Psoas muscle (tissue), 8 donors: ENCODE measurements around the gene TAMALIN. TPM values are rescaled to one million over a fixed set of nuclear protein-coding genes. Genes with fewer than 3 reads are reported as not detected.
A peak's percentile ranks its signal among the peaks of the same experiment; 100 is the strongest.
"Not testable (repeated sequence)": the region's sequence is repeated elsewhere in the genome, so short reads cannot be mapped to it uniquely, and the experiment has no call there.

ENCODE experiments used
- ATAC-seq, 4 donors: fragments of 200-7000 bp; cut with Tn5 transposase; one replicate each; pipeline ENCODE4 v1.9.1; 2020; ENCODE audit warnings: moderate library complexity in 3 of 4, mild to moderate bottlenecking in 2 of 4
- DNase-seq, 2 donors: peaks; one replicate each; pipeline ENCODE4 v3.0.0-alpha.2; 2020
- H3K27ac ChIP-seq: fragments of 200-600 bp; one replicate; pipeline ENCODE4 v1.8.0; 2022
- H3K27me3 ChIP-seq, 3 donors: fragments of 200-600 bp in 1 of 3; one replicate each; pipeline versions ENCODE4 v1.6.1 to v1.8.0; 2013 to 2022; ENCODE audit warnings: low read length in 2 of 3, mild to moderate bottlenecking in 2 of 3, moderate library complexity in 1 of 3; ENCODE audit not compliant: insufficient read depth in 3 of 3
- H3K36me3 ChIP-seq, 2 donors: fragments of 200-600 bp in 1 of 2; one replicate each; pipeline versions ENCODE4 v1.6.1 to v1.8.0; 2013 to 2022; ENCODE audit warnings: low read depth in 1 of 2, mild to moderate bottlenecking in 1 of 2, moderate library complexity in 1 of 2; ENCODE audit not compliant: insufficient read depth in 1 of 2
- H3K4me1 ChIP-seq: fragments of 200-600 bp; one replicate; pipeline ENCODE4 v1.8.0; 2022
- H3K4me3 ChIP-seq: fragments of 200-600 bp; one replicate; pipeline ENCODE4 v1.8.0; 2022; ENCODE audit warnings: mild to moderate bottlenecking
- H3K9me3 ChIP-seq: fragments of 200-600 bp; one replicate; pipeline ENCODE4 v1.8.0; 2022
- WGBS, 3 donors: extraction: QIAGEN DNeasy Blood & Tissue Kit; methylation state at CpG; one replicate each; pipeline versions ENCODE4 v1.1.6 to v1.1.7; 2013; 5-methylcytosine and 5-hydroxymethylcytosine counted together
- intact Hi-C, 2 donors: fragments of 100-400 bp; cut with DNase I; formaldehyde crosslinking; loops; one replicate each; pipeline versions ENCODE4 v1.11.0 to v1.14.2; 2022
- polyA plus RNA-seq, 3 donors: library from polyadenylated mRNA; stranded (reverse); fragments of 200-250 nt; gene quantifications; one replicate each; pipeline ENCODE4 v1.2.3, GENCODE V29; 2013
- total RNA-seq, 4 donors: library from RNA; stranded (reverse); fragmentation: NEBNext Ultra II Directional in 2 of 4; extraction: Animal tissue kit (Norgen Biotek cat#: 25700) in 2 of 4; gene quantifications; one replicate each; pipeline versions ENCODE4 v1.2.1 to v1.2.4, GENCODE V29; 2021 to 2023
- TF ChIP-seq, protein P1 (sequence below): fragments of 200-600 bp; IDR thresholded peaks from one replicate; pipeline ENCODE4 v1.8.0; 2022; ENCODE audit warnings: antibody characterized with exemption
- donor health status: healthy with polysubstance abuse.
- donor health status: DM: no; HTN: no; CAD: no; lungs with moderate emphysema.
- donor health status: Bipolar disorder and iron deficiency.
- donor health status: healthy.
- donor health status: DM: yes; HTN: yes; CAD: no.
- donor health status: DM: no; HTN: no; CAD: no.
- donor health status: DM: no; HTN: no; CAD: no.
- donor health status: DM: yes; HTN: yes; CAD: no.

TAMALIN gene
- total and polyA plus RNA-seq, 7 donors, result 5.5 to 12.8 (median 9.6) TPM

- 93 to 95% (median 94%) methylated on average over 10 of the region's 10 CpGs for WGBS, 3 donors
- peak in 1 of 4 donors; percentile 56 for ATAC-seq
- TF ChIP-seq, protein P1, sequence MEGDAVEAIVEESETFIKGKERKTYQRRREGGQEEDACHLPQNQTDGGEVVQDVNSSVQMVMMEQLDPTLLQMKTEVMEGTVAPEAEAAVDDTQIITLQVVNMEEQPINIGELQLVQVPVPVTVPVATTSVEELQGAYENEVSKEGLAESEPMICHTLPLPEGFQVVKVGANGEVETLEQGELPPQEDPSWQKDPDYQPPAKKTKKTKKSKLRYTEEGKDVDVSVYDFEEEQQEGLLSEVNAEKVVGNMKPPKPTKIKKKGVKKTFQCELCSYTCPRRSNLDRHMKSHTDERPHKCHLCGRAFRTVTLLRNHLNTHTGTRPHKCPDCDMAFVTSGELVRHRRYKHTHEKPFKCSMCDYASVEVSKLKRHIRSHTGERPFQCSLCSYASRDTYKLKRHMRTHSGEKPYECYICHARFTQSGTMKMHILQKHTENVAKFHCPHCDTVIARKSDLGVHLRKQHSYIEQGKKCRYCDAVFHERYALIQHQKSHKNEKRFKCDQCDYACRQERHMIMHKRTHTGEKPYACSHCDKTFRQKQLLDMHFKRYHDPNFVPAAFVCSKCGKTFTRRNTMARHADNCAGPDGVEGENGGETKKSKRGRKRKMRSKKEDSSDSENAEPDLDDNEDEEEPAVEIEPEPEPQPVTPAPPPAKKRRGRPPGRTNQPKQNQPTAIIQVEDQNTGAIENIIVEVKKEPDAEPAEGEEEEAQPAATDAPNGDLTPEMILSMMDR, result no peak
- no peaks in the 10 kb centered on the region for H3K27me3 ChIP-seq
- no peak for DNase-seq
- peaks cover 5 to 51% of the 10 kb centered on the region in 2 donors for H3K36me3 ChIP-seq
- no peaks in the 10 kb centered on the region for H3K9me3 ChIP-seq
- H3K4me1 ChIP-seq, result peaks cover 32% of the 10 kb centered on the region
- intact Hi-C loops, result loop anchor here in 1 of 2 donors (5.0 kb wide), 1 partner anchor 34 kb away; no protein-coding TSS in a partner anchor
- H3K27ac ChIP-seq, result no peak overlapping the region
- H3K4me3 ChIP-seq, result no peak overlapping the region
Measured at GRCh38 chr12:51976376-51977160, 30.2 kb upstream of the TAMALIN start.

DNA sequence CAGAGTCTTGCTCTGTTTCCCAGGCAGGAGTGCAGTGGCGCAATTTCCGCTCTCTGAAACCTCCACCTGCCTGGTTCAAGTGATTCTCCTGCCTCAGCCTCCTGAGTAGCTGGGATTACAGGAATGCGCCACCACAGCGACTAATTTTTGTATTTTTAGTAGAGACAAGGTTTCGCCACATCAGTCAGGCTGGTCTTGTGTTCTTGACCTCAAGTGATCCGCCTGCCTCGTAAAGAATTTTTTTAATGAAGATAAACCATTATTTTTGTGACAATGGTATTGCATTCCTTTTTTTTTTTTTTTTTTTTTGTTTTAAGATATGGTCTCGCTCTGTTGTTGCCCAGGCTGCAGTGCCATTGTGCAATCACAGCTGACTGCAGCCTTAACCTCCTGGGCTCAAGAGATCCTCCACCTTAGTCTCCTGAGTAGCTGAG, 29.4 kb upstream of the TAMALIN start:
- Histone ChIP-seq H3K27me3 (no peaks in the 10 kb centered on the region), H3K4me1 (peaks cover 25% of the 10 kb centered on the region), H3K36me3 (peaks cover 8 to 59% of the 10 kb centered on the region in 2 donors), H3K4me3 (no peak overlapping the region), H3K27ac (no peak overlapping the region), H3K9me3 (no peaks in the 10 kb centered on the region)
- ATAC-seq (no peak), DNase-seq (no peak)
- WGBS, 3 donors, result 92 to 97% (median 96%) methylated on average over 8 of the region's 8 CpGs
- TF ChIP-seq, protein P1, result no peak
- intact Hi-C loops, result loop anchor here in 1 of 2 donors (5.0 kb wide), 1 partner anchor 35 kb away; no protein-coding TSS in a partner anchor

GRCh38 chr12:51979306-51979705, 27.4 kb upstream of the TAMALIN start:
- H3K9me3 ChIP-seq, H3K4me3 ChIP-seq, ATAC-seq, H3K27me3 ChIP-seq, H3K4me1 ChIP-seq, DNase-seq, H3K27ac ChIP-seq: not testable (repeated sequence)
- intact Hi-C loops, result loop anchor here in 1 of 2 donors (5.0 kb wide), 1 partner anchor 37 kb away; no protein-coding TSS in a partner anchor
- 93 to 95% (median 94%) methylated on average over 5 of the region's 5 CpGs for WGBS, 3 donors
- H3K36me3 ChIP-seq, result peaks cover 9 to 79% of the 10 kb centered on the region in 2 donors

DNA sequence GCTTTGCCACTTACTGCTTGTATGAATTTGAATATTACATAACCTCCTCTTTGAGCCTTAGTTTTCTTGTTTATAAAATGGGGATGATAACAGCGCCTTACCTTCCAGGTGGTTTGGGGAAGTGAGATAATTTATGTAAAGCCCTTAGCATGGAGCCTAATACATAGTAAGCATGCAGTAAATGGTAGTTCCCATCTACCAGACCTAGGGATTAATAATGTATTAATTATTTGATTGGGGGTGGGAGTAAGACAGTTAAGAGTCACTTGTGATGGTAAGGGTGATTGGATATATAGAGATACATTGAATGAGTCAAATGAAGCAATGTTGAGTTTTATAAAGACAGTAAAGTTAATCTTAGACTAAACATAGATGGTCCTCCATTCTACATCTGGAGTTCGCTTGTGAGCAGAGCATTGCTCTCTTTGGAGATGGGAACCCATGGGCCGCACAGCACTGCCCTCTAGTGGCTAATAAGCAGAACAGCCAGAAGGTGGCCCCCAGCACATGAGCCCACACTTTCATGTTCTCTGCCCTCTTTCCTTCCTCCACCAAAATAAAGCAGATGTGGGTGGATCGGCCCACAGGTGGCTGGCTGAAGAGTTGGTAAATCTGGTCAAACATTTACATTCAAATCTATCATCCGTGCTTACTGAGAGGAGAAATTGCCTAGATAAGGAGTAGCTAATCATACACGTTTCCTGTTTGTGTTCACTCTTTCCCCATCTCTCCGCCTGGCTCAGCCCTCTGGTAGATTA, 26.5 kb upstream of the TAMALIN start:
- intact Hi-C loops, result loop anchor here (2.0 to 5.0 kb wide), 2 partner anchors 85 to 88 kb away; no protein-coding TSS in a partner anchor
- Histone ChIP-seq H3K9me3 (no peaks in the 10 kb centered on the region), H3K27me3 (no peaks in the 10 kb centered on the region), H3K4me3 (no peak overlapping the region), H3K4me1 (no peaks in the 10 kb centered on the region), H3K27ac (no peak overlapping the region), H3K36me3 (peaks cover 9 to 86% of the 10 kb centered on the region in 2 donors)
- TF ChIP-seq, protein P1, result peak; percentile 98
- ATAC-seq (peak; percentile 84 to 96 (median 92)), DNase-seq (peak; percentile 55 to 74)
- 50 to 56% (median 53%) methylated on average over 7 of the region's 7 CpGs for WGBS, 3 donors

DNA sequence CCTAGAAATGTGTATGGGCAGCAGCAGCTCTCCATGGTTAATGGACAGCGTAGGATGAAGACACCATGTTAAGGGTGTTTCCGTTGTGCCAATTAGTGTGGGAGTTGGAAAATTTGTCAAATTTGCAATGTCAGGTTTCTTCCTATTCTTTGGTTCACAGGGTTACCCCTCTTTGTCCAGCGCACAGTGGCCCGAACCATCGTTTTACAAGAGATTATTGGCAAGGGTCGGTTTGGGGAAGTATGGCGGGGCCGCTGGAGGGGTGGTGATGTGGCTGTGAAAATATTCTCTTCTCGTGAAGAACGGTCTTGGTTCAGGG, 26.0 kb upstream of the TAMALIN start:
- TF ChIP-seq, protein P1, result no peak
- DNase-seq (no peak), ATAC-seq (no peak)
- Histone ChIP-seq H3K9me3 (no peaks in the 10 kb centered on the region), H3K27me3 (no peaks in the 10 kb centered on the region), H3K27ac (no peak overlapping the region), H3K4me1 (no peaks in the 10 kb centered on the region), H3K4me3 (no peak overlapping the region), H3K36me3 (peaks cover 9 to 86% of the 10 kb centered on the region in 2 donors)
- WGBS, 3 donors, result 87 to 93% (median 90%) methylated on average over 10 of the region's 10 CpGs
- intact Hi-C loops, result loop anchor here (2.0 to 5.0 kb wide), 2 partner anchors 86 to 88 kb away; no protein-coding TSS in a partner anchor
